Effector CD8-positive, alpha-beta T cell (primary cell): ENCODE results near the gene PPP4R4.

Source experiments
- DNase-seq: peaks from one replicate; lab custom pipeline; 2025; lab: John Stamatoyannopoulos, UW

Gene PPP4R4

GRCh38 chr14:94306047-94306978, 132.2 kb downstream of the PPP4R4 start:
- no peak for DNase-seq

- DNase-seq = no peak
Observed at GRCh38 chr14:94307410-94307992, 133.4 kb downstream of the PPP4R4 start.

- DNase-seq = no peak
Observed at GRCh38 chr14:94309721-94310120, 135.6 kb downstream of the PPP4R4 start.

- no peak for DNase-seq
Observed at GRCh38 chr14:94310248-94310647, 136.1 kb downstream of the PPP4R4 start.

GRCh38 chr14:94312481-94313246, 138.5 kb downstream of the PPP4R4 start:
- DNase-seq = no peak

- no peak for DNase-seq
Observed at GRCh38 chr14:94313991-94314655, 140.0 kb downstream of the PPP4R4 start.

GRCh38 chr14:94314890-94315289, 140.8 kb downstream of the PPP4R4 start:
- no peak for DNase-seq

GRCh38 chr14:94316692-94317091, 142.6 kb downstream of the PPP4R4 start:
- no peak for DNase-seq

GRCh38 chr14:94317259-94317658, 143.1 kb downstream of the PPP4R4 start:
- DNase-seq = no peak

GRCh38 chr14:94320243-94320642, 146.1 kb downstream of the PPP4R4 start:
- DNase-seq = no peak

GRCh38 chr14:94321421-94322271, 147.5 kb downstream of the PPP4R4 start:
- DNase-seq = no peak

- DNase-seq = no peak
Observed at GRCh38 chr14:94322648-94323570, 148.8 kb downstream of the PPP4R4 start, which contains the start of gene SERPINA6. SERPINA6 (minus strand) TSS chr14:94323336; CDS start chr14:94314648, 8,688 bp downstream.

GRCh38 chr14:94328196-94328595, 154.1 kb downstream of the PPP4R4 start:
- DNase-seq = no peak
